ENCODE measurements around the gene FAM193B.

FAM193B gene

GRCh38 chr5:177483042-177483441 lies 71.3 kb downstream of the FAM193B start:
- TF ChIP-seq CTCF (IDR thresholded peaks at IDR 0.05; ENCODE audit: control insufficient read depth, extremely low read depth, insufficient read depth) = no peak
- no peak for DNase-seq (ENCODE audit: low read depth)
- H3K4me3 ChIP-seq (ENCODE audit: low read depth, low read length) = no peak overlapping the region

DNA sequence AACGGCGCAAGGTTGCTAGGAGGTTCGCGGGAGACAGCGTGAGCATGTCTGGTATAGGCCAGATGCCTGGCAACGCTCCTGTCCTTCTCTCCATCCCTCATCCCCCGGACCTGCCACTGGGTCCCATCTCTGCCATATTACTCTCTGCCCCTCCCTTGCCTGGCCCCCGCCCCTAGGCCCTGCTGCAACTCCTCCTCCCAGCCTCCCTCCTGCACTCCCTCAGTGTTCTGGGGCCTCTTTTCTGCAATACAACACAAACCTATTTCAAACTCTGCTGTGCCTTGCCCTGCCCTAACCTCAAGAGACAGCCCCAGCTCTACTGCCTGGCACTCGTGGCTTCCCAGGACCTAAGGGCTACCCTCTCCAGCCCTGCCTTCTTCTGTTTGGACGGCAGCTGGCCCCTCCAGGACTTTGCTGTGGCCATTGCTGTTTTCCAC lies 72.0 kb downstream of the FAM193B start:
- no peak for DNase-seq (ENCODE audit: low read depth)
- TF ChIP-seq CTCF (IDR thresholded peaks at IDR 0.05; ENCODE audit: control insufficient read depth, extremely low read depth, insufficient read depth) = no peak
- no peak overlapping the region for H3K4me3 ChIP-seq (ENCODE audit: low read depth, low read length)

DNA sequence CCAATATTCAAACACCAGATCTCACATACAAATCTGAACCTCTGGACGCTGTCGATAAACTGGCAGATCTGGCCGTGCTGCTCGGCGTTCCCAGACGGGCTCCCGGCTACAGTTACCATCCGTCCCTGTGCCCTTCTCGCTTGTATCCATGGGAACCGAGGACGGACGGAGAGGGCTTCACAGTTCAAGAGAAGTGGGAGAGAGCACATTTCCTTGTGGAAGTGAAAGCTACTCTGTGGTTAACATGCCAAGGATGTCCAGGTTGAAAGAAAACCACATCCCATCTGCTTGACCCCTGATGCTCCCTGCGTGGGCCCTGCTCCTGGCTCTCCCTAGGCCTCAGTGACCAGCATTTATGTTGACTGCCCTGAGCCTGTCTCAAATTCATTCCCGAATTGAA lies 74.6 kb downstream of the FAM193B start:
- DNase-seq (ENCODE audit: low read depth) = no peak
- TF ChIP-seq CTCF (IDR thresholded peaks at IDR 0.05; ENCODE audit: control insufficient read depth, extremely low read depth, insufficient read depth) = no peak
- no peak overlapping the region for H3K4me3 ChIP-seq (ENCODE audit: low read depth, low read length)

GRCh38 chr5:177478711-177479646 lies 75.4 kb downstream of the FAM193B start:
- TF ChIP-seq CTCF (IDR thresholded peaks at IDR 0.05; ENCODE audit: control insufficient read depth, extremely low read depth, insufficient read depth) = no peak
- no peak overlapping the region for H3K4me3 ChIP-seq (ENCODE audit: low read depth, low read length)
- peak; percentile 71 for DNase-seq (ENCODE audit: low read depth)

DNA sequence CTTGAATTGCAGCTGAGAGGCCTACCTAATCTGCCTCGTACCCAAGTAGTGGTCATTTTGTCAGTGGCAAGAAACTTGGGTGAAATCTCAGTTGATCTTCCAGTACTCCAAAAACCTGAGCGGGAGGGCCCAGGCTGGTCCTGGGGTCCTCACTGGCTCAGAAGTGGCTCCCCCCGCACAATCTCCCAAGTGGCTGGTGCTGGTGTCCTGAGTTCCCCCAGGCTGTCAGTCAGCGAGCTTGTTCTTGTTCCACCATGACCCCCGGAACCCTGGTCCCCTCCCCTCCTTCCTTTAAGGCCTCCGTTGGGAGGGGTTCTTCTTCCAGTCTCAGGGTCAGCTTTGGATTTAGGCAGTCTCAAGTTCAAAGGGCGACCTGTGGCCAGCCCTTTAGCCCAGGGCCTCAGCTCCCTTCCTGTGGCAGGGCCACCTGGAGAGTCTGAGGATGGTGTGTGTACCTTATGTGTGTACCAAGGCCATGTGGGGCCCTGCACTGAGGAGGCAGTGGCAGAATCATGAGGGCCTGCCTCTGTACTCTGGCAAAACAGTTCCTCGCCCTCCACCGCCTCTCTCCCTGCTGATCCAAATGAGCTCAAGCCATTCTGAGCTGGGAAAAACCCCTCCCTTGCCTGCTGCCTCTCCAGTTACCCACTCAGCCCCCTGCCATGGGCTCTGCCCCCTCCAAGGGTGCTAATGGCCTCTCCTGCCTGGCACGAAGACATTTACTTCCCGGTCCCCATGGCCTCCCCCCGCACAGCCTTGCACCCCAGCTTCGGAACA lies 76.5 kb downstream of the FAM193B start:
- TF ChIP-seq CTCF (IDR thresholded peaks at IDR 0.05; ENCODE audit: control insufficient read depth, extremely low read depth, insufficient read depth) = no peak
- H3K4me3 ChIP-seq (ENCODE audit: low read depth, low read length) = no peak overlapping the region
- no peak for DNase-seq (ENCODE audit: low read depth)

- TF ChIP-seq CTCF (IDR thresholded peaks at IDR 0.05; ENCODE audit: control insufficient read depth, extremely low read depth, insufficient read depth) = no peak
- no peak overlapping the region for H3K4me3 ChIP-seq (ENCODE audit: low read depth, low read length)
- DNase-seq (ENCODE audit: low read depth) = no peak
Measured at GRCh38 chr5:177476531-177477233, 77.7 kb downstream of the FAM193B start.
